GM23338 (cell line): Measurements from ENCODE around the gene MAPK6. TPM values are rescaled to one million over a fixed set of nuclear protein-coding genes. Genes with fewer than 3 reads are reported as not detected.

Source experiments
- ATAC-seq: fragments of 200-7000 bp; cut with Tn5 transposase; 3 replicates; pipeline ENCODE4 v1.9.1; 2020
- DNase-seq: peaks from one replicate; pipeline ENCODE4 v3.0.0-alpha.2; 2015; ENCODE audit warnings: low spot score
- H2AFZ ChIP-seq: fragments of 200-600 bp; sonication (generic); 2 replicates; pipeline ENCODE4 v1.8.0; 2016; ENCODE audit warnings: antibody characterized with exemption, mild to moderate bottlenecking, moderate library complexity
- H3F3A ChIP-seq: fragments of 200-600 bp; sonication (generic); replicated peaks from 2 replicates; pipeline ENCODE4 v1.8.0; 2017; ENCODE audit warnings: antibody characterized with exemption, mixed run types, low read depth
- H3K27ac ChIP-seq: fragments of 200-600 bp; sonication (generic); 2 replicates; pipeline ENCODE4 v1.6.1; 2016; ENCODE audit warnings: low read depth
- H3K27me3 ChIP-seq: fragments of 200-600 bp; sonication (generic); 2 replicates; pipeline ENCODE4 v1.8.0; 2016; ENCODE audit warnings: mild to moderate bottlenecking, mixed run types, moderate library complexity; ENCODE audit not compliant: insufficient read depth
- H3K36me3 ChIP-seq: fragments of 200-600 bp; sonication (generic); 2 replicates; pipeline ENCODE4 v1.8.0; 2016; ENCODE audit warnings: mild to moderate bottlenecking; ENCODE audit not compliant: insufficient read depth
- H3K4me1 ChIP-seq: fragments of 200-600 bp; sonication (generic); 2 replicates; pipeline ENCODE4 v1.8.0; 2016; ENCODE audit warnings: mild to moderate bottlenecking, moderate library complexity; ENCODE audit not compliant: insufficient read depth
- H3K4me2 ChIP-seq: fragments of 200-600 bp; sonication (generic); 2 replicates; pipeline ENCODE4 v1.7.1; 2017; ENCODE audit warnings: mixed run types
- H3K4me3 ChIP-seq: fragments of 200-600 bp; sonication (generic); 2 replicates; pipeline ENCODE4 v1.6.1; 2016; ENCODE audit warnings: mixed run types
- H3K79me2 ChIP-seq: fragments of 200-600 bp; sonication (generic); replicated peaks from 2 replicates; pipeline ENCODE4 v1.8.0; 2017; ENCODE audit warnings: mild to moderate bottlenecking; ENCODE audit not compliant: insufficient read depth
- H3K9me2 ChIP-seq: fragments of 200-600 bp; sonication (generic); 2 replicates; pipeline ENCODE4 v1.8.0; 2017; ENCODE audit not compliant: insufficient read depth
- H4K20me1 ChIP-seq: fragments of 200-600 bp; sonication (generic); replicated peaks from 2 replicates; pipeline ENCODE4 v1.8.0; 2017; ENCODE audit warnings: mild to moderate bottlenecking; ENCODE audit not compliant: insufficient read depth
- H3K27ac Mint-ChIP-seq: 2 replicates; pipeline ENCODE4 v1.8.0; 2020; ENCODE audit warnings: inconsistent platforms, mild to moderate bottlenecking, moderate library complexity, mixed read lengths
- H3K27me3 Mint-ChIP-seq: 3 replicates; pipeline ENCODE4 v1.8.0; 2022; ENCODE audit warnings: low read depth, mild to moderate bottlenecking, moderate library complexity, mixed read lengths, inconsistent platforms; ENCODE audit not compliant: insufficient read depth, poor library complexity
- H3K36me3 Mint-ChIP-seq: 3 replicates; pipeline ENCODE4 v1.8.0; 2021; ENCODE audit warnings: low read depth, mild to moderate bottlenecking, inconsistent platforms, moderate library complexity, mixed read lengths
- H3K4me1 Mint-ChIP-seq: 3 replicates; pipeline ENCODE4 v1.8.0; 2020; ENCODE audit warnings: mild to moderate bottlenecking, inconsistent platforms, mixed read lengths
- H3K4me3 Mint-ChIP-seq: 3 replicates; pipeline ENCODE4 v1.8.0; 2021; ENCODE audit warnings: moderate library complexity, mild to moderate bottlenecking, inconsistent platforms, mixed read lengths
- H3K9me3 Mint-ChIP-seq: 3 replicates; pipeline ENCODE4 v1.8.0; 2020; ENCODE audit warnings: moderate library complexity, mild to moderate bottlenecking, inconsistent platforms, mixed read lengths
- CREB1 ChIP-seq: fragments of 250-450 bp; sonication (Bioruptor Pico); IDR thresholded peaks from 2 replicates; pipeline ENCODE4 v1.5.0; 2020; ENCODE audit warnings: low read depth, mild to moderate bottlenecking, moderate library complexity
- EZH2 ChIP-seq: fragments of 200-600 bp; sonication (generic); IDR thresholded peaks from one replicate; pipeline ENCODE4 v1.8.0; 2017; ENCODE audit warnings: antibody characterized with exemption, mild to moderate bottlenecking, low read depth; ENCODE audit not compliant: unreplicated experiment
- EZH2phosphoT487 ChIP-seq: fragments of 200-600 bp; sonication (generic); IDR thresholded peaks from one replicate; pipeline ENCODE4 v1.8.1; 2018; ENCODE audit warnings: antibody characterized with exemption; ENCODE audit not compliant: unreplicated experiment
- JUNB ChIP-seq: IDR thresholded peaks from one replicate; pipeline ENCODE4 v1.6.1; 2016; ENCODE audit warnings: antibody characterized with exemption; ENCODE audit not compliant: unreplicated experiment
- NANOG ChIP-seq: IDR thresholded peaks from 2 replicates; pipeline ENCODE4 v1.6.1; 2016; ENCODE audit warnings: antibody characterized with exemption, borderline replicate concordance
- POLR2AphosphoS5 ChIP-seq: IDR thresholded peaks from 2 replicates; pipeline ENCODE4 v1.6.1; 2016; ENCODE audit warnings: antibody characterized with exemption, low read depth
- REST ChIP-seq: IDR thresholded peaks from one replicate; pipeline ENCODE4 v1.6.1; 2018; ENCODE audit warnings: antibody characterized with exemption; ENCODE audit not compliant: unreplicated experiment
- STAT1 ChIP-seq: IDR thresholded peaks from one replicate; pipeline ENCODE4 v1.6.1; 2016; ENCODE audit warnings: antibody characterized with exemption; ENCODE audit not compliant: unreplicated experiment
- ZNF114 ChIP-seq: fragments of 250-450 bp; sonication (Bioruptor Pico); IDR thresholded peaks from 2 replicates; pipeline ENCODE4 v1.5.0; 2020; ENCODE audit warnings: mild to moderate bottlenecking, moderate library complexity
- ZNF331 ChIP-seq: fragments of 250-450 bp; sonication (Bioruptor Pico); IDR thresholded peaks from 2 replicates; pipeline ENCODE4 v1.5.0; 2020; ENCODE audit warnings: low read depth, mild to moderate bottlenecking, moderate library complexity
- polyA plus RNA-seq: library from polyadenylated mRNA; unstranded; fragments of >200 nt; fragmentation: Nextera tagmentation; extraction: Ambion mirVana; gene quantifications from 2 replicates; pipeline ENCODE4 v1.2.1, GENCODE V29; 2016
- total RNA-seq: library from RNA; depleted of rRNA; stranded (reverse); fragments of >200 nt; shearing (Covaris generic); gene quantifications from 2 replicates; pipeline ENCODE4 v1.2.3, GENCODE V29; 2014
- TF ChIP-seq, protein P1 (sequence below), 2 experiments: fragments of 200-600 bp in 1 of 2; sonication (generic) in 1 of 2; conservative IDR thresholded peaks; 2 replicates each; pipeline versions ENCODE4 v1.5.1 to v1.6.1; 2016 to 2017; ENCODE audit warnings: antibody characterized with exemption in 2 of 2, low read depth in 2 of 2, mild to moderate bottlenecking in 2 of 2, moderate library complexity in 1 of 2
- TF ChIP-seq, protein P2 (sequence below): IDR thresholded peaks from 2 replicates; pipeline ENCODE4 v1.6.1; 2016; ENCODE audit warnings: antibody characterized with exemption
- TF ChIP-seq, protein P3 (sequence below): fragments of 250-450 bp; sonication (Bioruptor Pico); IDR thresholded peaks from 2 replicates; pipeline ENCODE4 v1.5.0; 2020; ENCODE audit warnings: mild to moderate bottlenecking, moderate library complexity

MAPK6 gene
- total and polyA plus RNA-seq, 2 experiments from 2014 or later = 40.9 to 92.3 TPM

DNA sequence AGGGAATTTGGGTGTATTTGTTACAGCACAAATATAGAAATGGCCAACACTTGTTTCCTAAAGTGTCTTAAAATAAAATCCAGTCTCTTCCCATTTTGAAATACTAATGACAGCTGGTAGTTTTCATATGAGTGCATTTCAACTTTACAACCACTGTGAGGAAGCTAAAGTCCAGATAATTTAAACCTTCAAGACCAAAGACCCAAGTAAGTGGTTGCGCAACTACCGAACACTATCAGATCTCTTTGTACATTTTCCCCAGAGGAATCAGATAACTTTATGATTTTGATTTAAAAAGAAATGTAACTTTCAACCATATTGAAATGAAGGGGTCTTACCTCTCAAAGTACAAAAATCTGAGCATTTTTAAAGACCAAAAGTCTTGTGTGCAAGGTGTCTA lies 79.3 kb downstream of the MAPK6 start:
- Histone ChIP-seq H3K27ac (no peak overlapping the region), H3K9me2 (no peaks in the 10 kb centered on the region; the same call in 1 of the 2 replicates), H3K4me2 (no peak overlapping the region), H3K79me2 (no peaks in the 10 kb centered on the region), H2AFZ (peak overlapping the region; percentile 10; the same call in 1 of the 2 replicates), H3K27me3 (no peaks in the 10 kb centered on the region), H4K20me1 (no peaks in the 10 kb centered on the region), H3K4me3 (no peak overlapping the region), H3F3A (no peaks in the 10 kb centered on the region), H3K36me3 (no peaks in the 10 kb centered on the region), H3K4me1 (no peaks in the 10 kb centered on the region)
- H3K4me1 Mint-ChIP-seq = no peaks in the 10 kb centered on the region; the same call in 2 of the 3 replicates
- TF ChIP-seq, protein P1, sequence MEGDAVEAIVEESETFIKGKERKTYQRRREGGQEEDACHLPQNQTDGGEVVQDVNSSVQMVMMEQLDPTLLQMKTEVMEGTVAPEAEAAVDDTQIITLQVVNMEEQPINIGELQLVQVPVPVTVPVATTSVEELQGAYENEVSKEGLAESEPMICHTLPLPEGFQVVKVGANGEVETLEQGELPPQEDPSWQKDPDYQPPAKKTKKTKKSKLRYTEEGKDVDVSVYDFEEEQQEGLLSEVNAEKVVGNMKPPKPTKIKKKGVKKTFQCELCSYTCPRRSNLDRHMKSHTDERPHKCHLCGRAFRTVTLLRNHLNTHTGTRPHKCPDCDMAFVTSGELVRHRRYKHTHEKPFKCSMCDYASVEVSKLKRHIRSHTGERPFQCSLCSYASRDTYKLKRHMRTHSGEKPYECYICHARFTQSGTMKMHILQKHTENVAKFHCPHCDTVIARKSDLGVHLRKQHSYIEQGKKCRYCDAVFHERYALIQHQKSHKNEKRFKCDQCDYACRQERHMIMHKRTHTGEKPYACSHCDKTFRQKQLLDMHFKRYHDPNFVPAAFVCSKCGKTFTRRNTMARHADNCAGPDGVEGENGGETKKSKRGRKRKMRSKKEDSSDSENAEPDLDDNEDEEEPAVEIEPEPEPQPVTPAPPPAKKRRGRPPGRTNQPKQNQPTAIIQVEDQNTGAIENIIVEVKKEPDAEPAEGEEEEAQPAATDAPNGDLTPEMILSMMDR (conservative IDR thresholded peaks at IDR 0.05; ENCODE audit: low read depth in 2 of 2) = no peak
- TF ChIP-seq STAT1 = no peak
- TF ChIP-seq POLR2AphosphoS5 = no peak
- no peak for TF ChIP-seq NANOG
- no peak for TF ChIP-seq EZH2phosphoT487
- TF ChIP-seq, protein P2, sequence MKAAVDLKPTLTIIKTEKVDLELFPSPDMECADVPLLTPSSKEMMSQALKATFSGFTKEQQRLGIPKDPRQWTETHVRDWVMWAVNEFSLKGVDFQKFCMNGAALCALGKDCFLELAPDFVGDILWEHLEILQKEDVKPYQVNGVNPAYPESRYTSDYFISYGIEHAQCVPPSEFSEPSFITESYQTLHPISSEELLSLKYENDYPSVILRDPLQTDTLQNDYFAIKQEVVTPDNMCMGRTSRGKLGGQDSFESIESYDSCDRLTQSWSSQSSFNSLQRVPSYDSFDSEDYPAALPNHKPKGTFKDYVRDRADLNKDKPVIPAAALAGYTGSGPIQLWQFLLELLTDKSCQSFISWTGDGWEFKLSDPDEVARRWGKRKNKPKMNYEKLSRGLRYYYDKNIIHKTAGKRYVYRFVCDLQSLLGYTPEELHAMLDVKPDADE = no peak
- TF ChIP-seq ZNF331 (CRISPR knock-in tag) = no peak
- no peak for TF ChIP-seq REST
- TF ChIP-seq JUNB = no peak
- no peak for TF ChIP-seq EZH2
- no peak for TF ChIP-seq CREB1
- TF ChIP-seq, protein P3, sequence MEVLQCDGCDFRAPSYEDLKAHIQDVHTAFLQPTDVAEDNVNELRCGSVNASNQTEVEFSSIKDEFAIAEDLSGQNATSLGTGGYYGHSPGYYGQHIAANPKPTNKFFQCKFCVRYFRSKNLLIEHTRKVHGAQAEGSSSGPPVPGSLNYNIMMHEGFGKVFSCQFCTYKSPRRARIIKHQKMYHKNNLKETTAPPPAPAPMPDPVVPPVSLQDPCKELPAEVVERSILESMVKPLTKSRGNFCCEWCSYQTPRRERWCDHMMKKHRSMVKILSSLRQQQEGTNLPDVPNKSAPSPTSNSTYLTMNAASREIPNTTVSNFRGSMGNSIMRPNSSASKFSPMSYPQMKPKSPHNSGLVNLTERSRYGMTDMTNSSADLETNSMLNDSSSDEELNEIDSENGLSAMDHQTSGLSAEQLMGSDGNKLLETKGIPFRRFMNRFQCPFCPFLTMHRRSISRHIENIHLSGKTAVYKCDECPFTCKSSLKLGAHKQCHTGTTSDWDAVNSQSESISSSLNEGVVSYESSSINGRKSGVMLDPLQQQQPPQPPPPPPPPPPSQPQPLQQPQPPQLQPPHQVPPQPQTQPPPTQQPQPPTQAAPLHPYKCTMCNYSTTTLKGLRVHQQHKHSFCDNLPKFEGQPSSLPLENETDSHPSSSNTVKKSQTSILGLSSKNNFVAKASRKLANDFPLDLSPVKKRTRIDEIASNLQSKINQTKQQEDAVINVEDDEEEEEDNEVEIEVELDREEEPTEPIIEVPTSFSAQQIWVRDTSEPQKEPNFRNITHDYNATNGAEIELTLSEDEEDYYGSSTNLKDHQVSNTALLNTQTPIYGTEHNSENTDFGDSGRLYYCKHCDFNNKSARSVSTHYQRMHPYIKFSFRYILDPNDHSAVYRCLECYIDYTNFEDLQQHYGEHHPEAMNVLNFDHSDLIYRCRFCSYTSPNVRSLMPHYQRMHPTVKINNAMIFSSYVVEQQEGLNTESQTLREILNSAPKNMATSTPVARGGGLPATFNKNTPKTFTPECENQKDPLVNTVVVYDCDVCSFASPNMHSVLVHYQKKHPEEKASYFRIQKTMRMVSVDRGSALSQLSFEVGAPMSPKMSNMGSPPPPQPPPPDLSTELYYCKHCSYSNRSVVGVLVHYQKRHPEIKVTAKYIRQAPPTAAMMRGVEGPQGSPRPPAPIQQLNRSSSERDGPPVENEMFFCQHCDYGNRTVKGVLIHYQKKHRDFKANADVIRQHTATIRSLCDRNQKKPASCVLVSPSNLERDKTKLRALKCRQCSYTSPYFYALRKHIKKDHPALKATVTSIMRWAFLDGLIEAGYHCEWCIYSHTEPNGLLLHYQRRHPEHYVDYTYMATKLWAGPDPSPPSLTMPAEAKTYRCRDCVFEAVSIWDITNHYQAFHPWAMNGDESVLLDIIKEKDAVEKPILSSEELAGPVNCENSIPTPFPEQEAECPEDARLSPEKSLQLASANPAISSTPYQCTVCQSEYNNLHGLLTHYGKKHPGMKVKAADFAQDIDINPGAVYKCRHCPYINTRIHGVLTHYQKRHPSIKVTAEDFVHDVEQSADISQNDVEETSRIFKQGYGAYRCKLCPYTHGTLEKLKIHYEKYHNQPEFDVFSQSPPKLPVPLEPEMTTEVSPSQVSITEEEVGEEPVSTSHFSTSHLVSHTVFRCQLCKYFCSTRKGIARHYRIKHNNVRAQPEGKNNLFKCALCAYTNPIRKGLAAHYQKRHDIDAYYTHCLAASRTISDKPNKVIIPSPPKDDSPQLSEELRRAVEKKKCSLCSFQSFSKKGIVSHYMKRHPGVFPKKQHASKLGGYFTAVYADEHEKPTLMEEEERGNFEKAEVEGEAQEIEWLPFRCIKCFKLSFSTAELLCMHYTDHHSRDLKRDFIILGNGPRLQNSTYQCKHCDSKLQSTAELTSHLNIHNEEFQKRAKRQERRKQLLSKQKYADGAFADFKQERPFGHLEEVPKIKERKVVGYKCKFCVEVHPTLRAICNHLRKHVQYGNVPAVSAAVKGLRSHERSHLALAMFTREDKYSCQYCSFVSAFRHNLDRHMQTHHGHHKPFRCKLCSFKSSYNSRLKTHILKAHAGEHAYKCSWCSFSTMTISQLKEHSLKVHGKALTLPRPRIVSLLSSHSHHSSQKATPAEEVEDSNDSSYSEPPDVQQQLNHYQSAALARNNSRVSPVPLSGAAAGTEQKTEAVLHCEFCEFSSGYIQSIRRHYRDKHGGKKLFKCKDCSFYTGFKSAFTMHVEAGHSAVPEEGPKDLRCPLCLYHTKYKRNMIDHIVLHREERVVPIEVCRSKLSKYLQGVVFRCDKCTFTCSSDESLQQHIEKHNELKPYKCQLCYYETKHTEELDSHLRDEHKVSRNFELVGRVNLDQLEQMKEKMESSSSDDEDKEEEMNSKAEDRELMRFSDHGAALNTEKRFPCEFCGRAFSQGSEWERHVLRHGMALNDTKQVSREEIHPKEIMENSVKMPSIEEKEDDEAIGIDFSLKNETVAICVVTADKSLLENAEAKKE = no peak
- no peak for TF ChIP-seq ZNF114 (CRISPR knock-in tag)
- ATAC-seq = no peak
- H3K27me3 Mint-ChIP-seq = peaks cover 2% of the 10 kb centered on the region
- H3K9me3 Mint-ChIP-seq = no peaks in the 10 kb centered on the region
- no peak overlapping the region for H3K27ac Mint-ChIP-seq
- no peak overlapping the region for H3K4me3 Mint-ChIP-seq
- no peaks in the 10 kb centered on the region for H3K36me3 Mint-ChIP-seq
- DNase-seq = no peak
